Duodenal mucosa (tissue), 2 donors: ENCODE data around the gene POLR1D.

Experiments
- H3K27ac ChIP-seq: one replicate; pipeline ENCODE4 v1.7.0; 2013; ENCODE audit warnings: low read depth, low read length
- H3K27me3 ChIP-seq, 2 donors: one replicate each; pipeline ENCODE4 v1.7.0; 2013; ENCODE audit warnings: low read length in 2 of 2, control low read depth in 1 of 2; ENCODE audit not compliant: insufficient read depth in 2 of 2, control insufficient read depth in 1 of 2
- H3K36me3 ChIP-seq, 2 donors: one replicate each; pipeline ENCODE4 v1.7.0; 2013; ENCODE audit warnings: low read length in 2 of 2, control low read depth in 1 of 2; ENCODE audit not compliant: insufficient read depth in 2 of 2, control insufficient read depth in 1 of 2
- H3K4me1 ChIP-seq, 2 donors: one replicate each; pipeline ENCODE4 v1.7.0; 2013; ENCODE audit warnings: low read length in 2 of 2, control low read depth in 1 of 2; ENCODE audit not compliant: insufficient read depth in 2 of 2, control insufficient read depth in 1 of 2
- H3K4me3 ChIP-seq, 2 donors: one replicate each; pipeline ENCODE4 v1.7.0; 2013; ENCODE audit warnings: low read length in 2 of 2, low read depth in 1 of 2
- H3K9ac ChIP-seq, 2 donors: one replicate each; pipeline ENCODE4 v1.7.0; 2013; ENCODE audit warnings: low read length in 2 of 2, low read depth in 1 of 2
- H3K9me3 ChIP-seq, 2 donors: one replicate each; pipeline ENCODE4 v1.7.0; 2013; ENCODE audit warnings: low read length in 2 of 2, control low read depth in 1 of 2; ENCODE audit not compliant: control insufficient read depth in 1 of 2

The POLR1D gene

GRCh38 chr13:27666951-27667350 is 45.3 kb downstream of the POLR1D start:
- Histone ChIP-seq H3K9me3 (no peaks in the 10 kb centered on the region), H3K9ac (no peak overlapping the region), H3K27me3 (no peaks in the 10 kb centered on the region), H3K4me1 (no peaks in the 10 kb centered on the region), H3K36me3 (peaks cover 4 to 11% of the 10 kb centered on the region in 2 donors), H3K27ac (no peak overlapping the region), H3K4me3 (no peak overlapping the region)

DNA sequence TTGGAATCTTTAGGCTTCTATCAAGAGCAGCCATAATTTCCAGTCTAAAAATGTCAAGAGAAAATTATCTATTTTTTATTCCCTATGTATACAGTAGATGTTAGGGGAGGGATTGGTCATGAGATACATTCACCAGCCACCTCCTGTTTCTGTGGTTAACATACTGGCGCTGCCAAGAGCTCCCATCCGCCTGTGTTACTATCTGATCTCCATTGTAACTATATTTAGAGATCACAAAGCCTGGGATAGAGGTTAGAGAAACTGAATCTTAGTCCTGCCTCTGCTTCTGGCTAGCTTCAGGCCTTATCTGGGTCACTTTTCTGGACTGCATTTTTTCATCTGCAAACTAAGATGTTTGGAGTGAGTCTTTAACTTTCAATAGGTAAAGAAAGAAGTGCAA is 46.3 kb downstream of the POLR1D start:
- H3K36me3 ChIP-seq = peaks cover 4 to 11% of the 10 kb centered on the region in 2 donors
- H3K27ac ChIP-seq = no peak overlapping the region
- H3K27me3 ChIP-seq = no peaks in the 10 kb centered on the region

GRCh38 chr13:27670861-27671260 is 49.2 kb downstream of the POLR1D start:
- Histone ChIP-seq H3K9ac (no peak overlapping the region), H3K27me3 (no peaks in the 10 kb centered on the region), H3K27ac (no peak overlapping the region), H3K4me3 (no peak overlapping the region), H3K9me3 (no peaks in the 10 kb centered on the region), H3K4me1 (no peaks in the 10 kb centered on the region), H3K36me3 (peaks cover 4 to 6% of the 10 kb centered on the region in 2 donors)

More for the DNA sequence above, 46.3 kb downstream of the POLR1D start:
- no peaks in the 10 kb centered on the region for H3K9me3 ChIP-seq
- no peaks in the 10 kb centered on the region for H3K4me1 ChIP-seq
- no peak overlapping the region for H3K4me3 ChIP-seq
- H3K9ac ChIP-seq = no peak overlapping the region

GRCh38 chr13:27672025-27672424 is 50.3 kb downstream of the POLR1D start:
- Histone ChIP-seq H3K27ac (no peak overlapping the region), H3K27me3 (no peaks in the 10 kb centered on the region), H3K36me3 (peaks cover 0 to under 1% of the 10 kb centered on the region in 2 donors), H3K9me3 (no peaks in the 10 kb centered on the region), H3K4me3 (no peak overlapping the region), H3K4me1 (no peaks in the 10 kb centered on the region), H3K9ac (no peak overlapping the region)
